ENCODE data around the gene GTF2H3.

Gene GTF2H3

DNA sequence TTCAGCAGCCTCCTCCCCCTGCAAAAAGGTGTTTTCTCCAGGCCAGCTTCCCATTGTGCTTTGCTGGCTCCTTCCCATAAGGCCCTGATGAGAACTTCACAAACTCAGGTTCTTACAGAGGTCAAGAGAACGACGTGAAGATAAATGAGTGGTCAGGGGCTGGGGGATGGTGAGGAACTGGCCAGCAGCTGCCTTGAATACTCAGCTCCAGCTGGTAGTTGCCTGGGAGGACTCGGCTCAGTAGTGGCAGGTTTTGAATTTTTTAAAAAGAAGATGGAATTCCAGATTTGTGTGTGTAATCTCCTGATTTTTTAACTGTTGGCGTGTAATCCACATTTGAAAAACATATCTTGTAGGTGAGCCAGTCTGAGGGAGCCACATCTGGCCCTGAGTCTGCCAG, 25.9 kb upstream of the GTF2H3 start:
- Histone ChIP-seq H3K4me3 (ENCODE audit: low read depth in 1 of 2, low read length in 2 of 2) (no peak overlapping the region), H3K36me3 (ENCODE audit: control insufficient read depth in 1 of 2, insufficient read depth in 2 of 2, low read length in 2 of 2) (peaks cover 52 to 67% of the 10 kb centered on the region in 2 donors), H3K27me3 (ENCODE audit: low read depth, low read length) (no peaks in the 10 kb centered on the region), H3K27ac (ENCODE audit: low read length) (no peak overlapping the region), H3K4me1 (ENCODE audit: control insufficient read depth in 1 of 2, insufficient read depth in 2 of 2, low read length in 2 of 2) (peaks cover 4 to 8% of the 10 kb centered on the region in 2 donors), H3K9me3 (ENCODE audit: control insufficient read depth in 1 of 2, low read length in 2 of 2) (no peaks in the 10 kb centered on the region)

DNA sequence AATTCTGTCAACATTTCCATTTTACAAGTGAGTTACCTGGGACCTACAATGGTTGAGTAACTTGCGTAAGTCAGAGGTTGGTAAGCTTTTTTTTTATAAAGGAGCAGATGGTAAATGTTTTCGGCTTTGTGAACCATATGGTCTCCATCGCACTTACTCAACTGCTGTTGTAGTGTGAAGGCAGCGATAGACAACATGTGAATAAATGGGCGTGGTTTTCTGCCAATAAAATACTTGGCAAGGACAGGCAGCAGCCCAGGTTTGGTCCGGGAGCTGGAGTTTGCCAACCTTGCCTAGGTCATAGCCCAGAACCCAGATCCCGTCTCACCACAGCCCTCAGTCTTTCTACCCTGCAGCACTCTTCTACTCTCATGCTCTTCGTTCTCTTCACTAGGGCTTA, 25.4 kb upstream of the GTF2H3 start:
- Histone ChIP-seq H3K36me3 (ENCODE audit: control insufficient read depth in 1 of 2, insufficient read depth in 2 of 2, low read length in 2 of 2) (peaks cover 56 to 71% of the 10 kb centered on the region in 2 donors), H3K27me3 (ENCODE audit: low read depth, low read length) (no peaks in the 10 kb centered on the region), H3K4me3 (ENCODE audit: low read depth in 1 of 2, low read length in 2 of 2) (no peak overlapping the region), H3K9me3 (ENCODE audit: control insufficient read depth in 1 of 2, low read length in 2 of 2) (no peaks in the 10 kb centered on the region), H3K27ac (ENCODE audit: low read length) (no peak overlapping the region), H3K4me1 (ENCODE audit: control insufficient read depth in 1 of 2, insufficient read depth in 2 of 2, low read length in 2 of 2) (peaks cover 0 to 4% of the 10 kb centered on the region in 2 donors)

DNA sequence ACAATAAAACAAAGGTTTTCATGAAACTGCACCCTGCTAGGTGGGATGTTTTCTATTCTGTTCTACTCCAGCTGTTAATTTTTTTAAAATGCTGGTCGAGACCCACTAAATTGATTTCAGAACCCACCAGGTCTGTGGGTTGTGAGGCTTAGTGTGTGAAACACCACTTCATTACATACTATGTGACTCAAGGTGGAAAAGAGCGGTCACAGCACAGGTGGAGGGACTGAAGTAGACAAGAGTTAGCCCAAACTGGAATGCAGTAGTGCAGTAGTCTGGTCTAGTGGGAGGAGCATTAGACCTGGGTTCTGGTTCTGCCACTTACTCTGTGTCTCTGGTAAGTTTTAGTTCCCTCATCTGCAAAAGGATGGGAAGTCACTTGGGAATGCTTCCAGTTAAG, 19.5 kb upstream of the GTF2H3 start:
- Histone ChIP-seq H3K27ac (ENCODE audit: low read length) (no peak overlapping the region), H3K27me3 (ENCODE audit: low read depth, low read length) (no peaks in the 10 kb centered on the region), H3K36me3 (ENCODE audit: control insufficient read depth in 1 of 2, insufficient read depth in 2 of 2, low read length in 2 of 2) (peaks cover 64 to 80% of the 10 kb centered on the region in 2 donors), H3K9me3 (ENCODE audit: control insufficient read depth in 1 of 2, low read length in 2 of 2) (no peaks in the 10 kb centered on the region), H3K4me3 (ENCODE audit: low read depth in 1 of 2, low read length in 2 of 2) (no peak overlapping the region), H3K4me1 (ENCODE audit: control insufficient read depth in 1 of 2, insufficient read depth in 2 of 2, low read length in 2 of 2) (no peaks in the 10 kb centered on the region)

DNA sequence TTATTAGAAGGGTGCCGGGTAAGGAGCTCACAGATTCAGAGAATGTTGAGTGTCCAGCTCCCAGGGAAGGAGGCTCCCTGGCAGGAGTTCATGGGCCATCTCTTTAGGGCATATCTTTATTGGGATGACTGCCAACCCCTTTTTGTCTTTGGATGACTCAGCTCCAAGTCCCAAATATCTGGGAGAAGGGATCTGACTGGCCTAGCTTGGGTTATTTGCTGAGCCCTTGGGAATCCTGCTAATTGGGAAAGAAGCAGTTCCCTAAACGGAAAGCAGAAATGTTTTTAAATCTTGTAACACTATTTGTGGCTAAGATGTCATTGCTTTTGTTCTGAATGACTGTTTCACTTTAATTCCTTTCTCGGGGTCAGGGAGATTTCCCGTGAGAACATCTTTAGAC, 19.1 kb upstream of the GTF2H3 start:
- Histone ChIP-seq H3K9me3 (ENCODE audit: control insufficient read depth in 1 of 2, low read length in 2 of 2) (no peaks in the 10 kb centered on the region), H3K4me1 (ENCODE audit: control insufficient read depth in 1 of 2, insufficient read depth in 2 of 2, low read length in 2 of 2) (no peaks in the 10 kb centered on the region), H3K4me3 (ENCODE audit: low read depth in 1 of 2, low read length in 2 of 2) (no peak overlapping the region), H3K27me3 (ENCODE audit: low read depth, low read length) (no peaks in the 10 kb centered on the region), H3K36me3 (ENCODE audit: control insufficient read depth in 1 of 2, insufficient read depth in 2 of 2, low read length in 2 of 2) (peaks cover 67 to 80% of the 10 kb centered on the region in 2 donors), H3K27ac (ENCODE audit: low read length) (no peak overlapping the region)

DNA sequence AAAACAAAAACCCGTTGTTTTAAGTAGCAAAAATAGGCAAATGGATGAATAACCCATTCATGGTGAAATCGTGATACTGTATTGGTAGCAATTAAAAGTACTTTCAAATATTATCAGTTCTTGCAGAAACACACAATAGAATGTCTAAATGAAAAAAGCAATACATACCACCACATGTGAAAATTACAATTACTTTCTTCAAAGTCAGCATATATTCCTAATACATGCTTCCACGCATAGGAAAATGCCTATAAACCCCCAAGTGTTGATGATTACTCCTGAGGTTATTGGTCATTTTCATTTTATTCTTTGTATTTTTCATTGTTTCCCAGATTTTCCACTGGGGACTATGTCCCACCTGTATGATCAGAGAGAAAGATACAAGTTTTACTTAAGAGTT, 16.5 kb upstream of the GTF2H3 start:
- peaks cover 68 to 82% of the 10 kb centered on the region in 2 donors for H3K36me3 ChIP-seq (ENCODE audit: control insufficient read depth in 1 of 2, insufficient read depth in 2 of 2, low read length in 2 of 2)
- no peak overlapping the region for H3K4me3 ChIP-seq (ENCODE audit: low read depth in 1 of 2, low read length in 2 of 2)
- no peak overlapping the region for H3K27ac ChIP-seq (ENCODE audit: low read length)
- no peaks in the 10 kb centered on the region for H3K4me1 ChIP-seq (ENCODE audit: control insufficient read depth in 1 of 2, insufficient read depth in 2 of 2, low read length in 2 of 2)
- no peaks in the 10 kb centered on the region for H3K9me3 ChIP-seq (ENCODE audit: control insufficient read depth in 1 of 2, low read length in 2 of 2)
- no peaks in the 10 kb centered on the region for H3K27me3 ChIP-seq (ENCODE audit: low read depth, low read length)

DNA sequence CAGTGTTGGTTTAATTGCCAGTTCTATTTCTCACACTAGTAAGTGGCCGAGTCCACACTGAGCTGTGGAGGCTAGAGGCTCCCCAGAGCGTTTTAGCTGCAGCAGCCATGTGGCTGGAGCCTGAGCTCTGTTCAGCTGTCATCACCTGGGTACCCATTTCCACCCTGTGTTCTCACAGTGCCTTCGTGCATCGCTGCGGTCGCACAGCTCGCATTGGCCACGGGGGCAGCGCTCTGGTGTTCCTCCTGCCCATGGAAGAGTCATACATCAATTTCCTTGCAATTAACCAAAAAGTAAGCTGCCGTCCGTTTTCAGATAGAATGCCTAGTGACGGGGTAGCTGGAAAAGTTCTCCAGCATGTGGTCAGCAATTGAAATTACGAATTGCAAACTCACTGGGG, 16.0 kb upstream of the GTF2H3 start:
- no peak overlapping the region for H3K27ac ChIP-seq (ENCODE audit: low read length)
- H3K4me1 ChIP-seq (ENCODE audit: control insufficient read depth in 1 of 2, insufficient read depth in 2 of 2, low read length in 2 of 2): no peaks in the 10 kb centered on the region
- H3K27me3 ChIP-seq (ENCODE audit: low read depth, low read length): no peaks in the 10 kb centered on the region
- H3K9me3 ChIP-seq (ENCODE audit: control insufficient read depth in 1 of 2, low read length in 2 of 2): no peaks in the 10 kb centered on the region
- H3K4me3 ChIP-seq (ENCODE audit: low read depth in 1 of 2, low read length in 2 of 2): no peak overlapping the region
- H3K36me3 ChIP-seq (ENCODE audit: control insufficient read depth in 1 of 2, insufficient read depth in 2 of 2, low read length in 2 of 2): peaks cover 68 to 84% of the 10 kb centered on the region in 2 donors

DNA sequence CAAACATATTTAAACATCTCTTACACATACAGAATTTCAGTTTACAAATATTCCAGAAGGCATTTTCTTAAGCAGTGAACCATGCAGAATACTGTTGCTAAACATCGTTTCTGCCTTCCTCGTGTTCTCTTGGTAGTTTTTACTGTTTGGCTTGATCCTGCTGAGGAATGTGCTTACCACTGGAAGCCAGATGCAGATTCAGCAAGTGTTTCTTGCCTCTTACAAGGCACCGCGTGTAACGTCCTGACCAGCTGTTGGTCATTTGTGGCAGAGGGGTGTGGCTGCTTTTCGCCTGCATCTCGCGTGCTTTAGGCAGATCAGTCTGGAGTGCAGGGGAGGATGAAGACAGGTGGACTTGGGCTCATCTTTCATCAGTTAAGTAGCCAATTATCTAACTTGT, 12.5 kb upstream of the GTF2H3 start:
- Histone ChIP-seq H3K27ac (ENCODE audit: low read length) (no peak overlapping the region), H3K4me1 (ENCODE audit: control insufficient read depth in 1 of 2, insufficient read depth in 2 of 2, low read length in 2 of 2) (no peaks in the 10 kb centered on the region), H3K36me3 (ENCODE audit: control insufficient read depth in 1 of 2, insufficient read depth in 2 of 2, low read length in 2 of 2) (peaks cover 50 to 78% of the 10 kb centered on the region in 2 donors), H3K4me3 (ENCODE audit: low read depth in 1 of 2, low read length in 2 of 2) (no peak overlapping the region), H3K27me3 (ENCODE audit: low read depth, low read length) (no peaks in the 10 kb centered on the region), H3K9me3 (ENCODE audit: control insufficient read depth in 1 of 2, low read length in 2 of 2) (no peaks in the 10 kb centered on the region)

DNA sequence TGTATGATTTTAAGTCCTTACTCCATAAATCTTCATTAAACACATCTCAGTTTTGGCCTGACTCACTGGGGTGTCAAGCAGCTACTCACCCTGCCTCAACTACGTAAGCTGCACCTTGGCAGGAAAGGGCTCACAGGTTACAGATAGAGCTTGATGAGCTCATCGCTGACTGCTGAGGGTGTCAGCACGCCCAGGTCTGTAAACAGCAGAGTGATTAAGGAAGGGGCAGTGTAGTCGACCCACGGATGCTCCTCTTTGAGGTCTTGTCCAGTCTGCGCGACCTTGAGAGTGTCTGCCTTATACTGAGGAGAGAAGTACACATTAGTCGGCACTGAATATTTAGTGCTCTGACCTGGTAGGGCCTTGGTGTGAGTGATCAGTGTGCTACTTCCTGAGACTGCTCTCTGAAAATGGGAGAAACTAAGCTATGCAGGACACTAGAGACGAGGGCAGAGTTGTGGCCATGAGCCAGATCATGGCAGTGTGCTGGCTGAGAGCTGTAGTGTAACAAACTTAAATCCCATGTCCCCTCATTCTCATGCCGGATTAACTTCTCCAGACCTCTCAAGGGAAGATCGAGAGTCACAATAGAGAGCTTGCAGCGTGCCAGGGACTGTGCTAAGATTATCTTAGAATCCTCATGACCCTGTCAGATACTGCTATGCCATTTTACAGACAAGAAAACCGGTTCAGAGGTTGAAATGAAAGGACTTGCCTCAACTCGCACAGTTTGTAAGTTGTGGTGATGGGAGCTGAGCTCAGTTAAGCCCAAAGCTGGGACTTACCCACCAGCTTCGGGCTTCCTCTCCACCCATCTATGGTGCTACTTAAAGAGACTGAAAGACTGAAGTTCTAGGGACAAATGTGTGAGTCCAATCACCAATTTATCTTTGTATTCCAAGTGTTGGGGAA, 11.8 kb upstream of the GTF2H3 start:
- no peak overlapping the region for H3K4me3 ChIP-seq (ENCODE audit: low read depth in 1 of 2, low read length in 2 of 2)
- no peak overlapping the region for H3K27ac ChIP-seq (ENCODE audit: low read length)
- no peaks in the 10 kb centered on the region for H3K9me3 ChIP-seq (ENCODE audit: control insufficient read depth in 1 of 2, low read length in 2 of 2)
- H3K27me3 ChIP-seq (ENCODE audit: low read depth, low read length): no peaks in the 10 kb centered on the region
- no peaks in the 10 kb centered on the region for H3K4me1 ChIP-seq (ENCODE audit: control insufficient read depth in 1 of 2, insufficient read depth in 2 of 2, low read length in 2 of 2)
- H3K36me3 ChIP-seq (ENCODE audit: control insufficient read depth in 1 of 2, insufficient read depth in 2 of 2, low read length in 2 of 2): peaks cover 52 to 78% of the 10 kb centered on the region in 2 donors

DNA sequence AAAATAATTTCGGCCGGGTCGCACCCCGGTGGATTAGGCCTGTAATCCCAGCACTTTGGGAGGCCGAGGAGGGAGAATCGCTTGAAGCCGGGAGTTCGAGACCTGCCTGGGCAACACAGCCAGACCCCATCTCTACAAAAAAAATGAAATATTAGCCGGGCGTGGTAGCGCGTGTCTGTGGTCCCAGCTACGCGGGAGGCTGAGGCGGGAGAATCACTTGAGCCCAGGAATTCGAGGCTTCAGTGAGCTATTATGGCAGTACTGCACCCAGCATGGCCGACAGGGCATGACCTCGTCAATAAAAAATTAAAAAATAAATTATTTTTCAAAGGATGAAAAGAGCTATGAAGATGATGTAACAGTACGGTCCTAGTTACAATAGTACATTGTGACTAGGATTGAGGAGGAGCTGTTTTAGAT, 523 bp downstream of the GTF2H3 start:
- H3K36me3 ChIP-seq (ENCODE audit: control insufficient read depth in 1 of 2, insufficient read depth in 2 of 2, low read length in 2 of 2): peaks cover 15 to 20% of the 10 kb centered on the region in 2 donors
- peak overlapping the region; percentile 96 for H3K27ac ChIP-seq (ENCODE audit: low read length)
- no peaks in the 10 kb centered on the region for H3K27me3 ChIP-seq (ENCODE audit: low read depth, low read length)
- no peaks in the 10 kb centered on the region for H3K9me3 ChIP-seq (ENCODE audit: control insufficient read depth in 1 of 2, low read length in 2 of 2)
- H3K4me3 ChIP-seq (ENCODE audit: low read depth in 1 of 2, low read length in 2 of 2): peak overlapping the region; percentile 98 to 99
- H3K4me1 ChIP-seq (ENCODE audit: control insufficient read depth in 1 of 2, insufficient read depth in 2 of 2, low read length in 2 of 2): peaks cover 0 to 22% of the 10 kb centered on the region in 2 donors

DNA sequence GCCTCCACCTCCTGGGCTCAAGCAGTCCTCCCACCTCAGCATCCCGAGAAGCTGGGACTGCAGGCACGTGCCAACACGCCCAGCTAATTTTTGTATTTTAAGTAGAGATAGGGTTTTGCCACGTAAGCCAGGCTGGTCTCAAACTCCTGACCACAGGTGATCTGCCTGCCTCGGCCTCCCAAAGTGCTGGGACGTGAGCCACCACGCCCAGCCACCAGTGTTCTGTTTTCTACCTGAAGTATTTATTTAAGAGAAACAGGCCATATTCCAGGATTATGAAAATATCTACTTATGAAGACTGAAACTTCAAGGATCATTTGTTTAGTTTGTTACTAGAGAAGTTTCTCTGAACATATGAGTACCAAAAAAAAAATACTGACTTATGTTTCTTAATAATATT, 10.3 kb downstream of the GTF2H3 start:
- peaks cover 26 to 42% of the 10 kb centered on the region in 2 donors for H3K36me3 ChIP-seq (ENCODE audit: control insufficient read depth in 1 of 2, insufficient read depth in 2 of 2, low read length in 2 of 2)
- no peak overlapping the region for H3K4me3 ChIP-seq (ENCODE audit: low read depth in 1 of 2, low read length in 2 of 2)
- H3K27me3 ChIP-seq (ENCODE audit: low read depth, low read length): no peaks in the 10 kb centered on the region
- H3K27ac ChIP-seq (ENCODE audit: low read length): no peak overlapping the region
- H3K9me3 ChIP-seq (ENCODE audit: control insufficient read depth in 1 of 2, low read length in 2 of 2): no peaks in the 10 kb centered on the region
- H3K4me1 ChIP-seq (ENCODE audit: control insufficient read depth in 1 of 2, insufficient read depth in 2 of 2, low read length in 2 of 2): no peaks in the 10 kb centered on the region

DNA sequence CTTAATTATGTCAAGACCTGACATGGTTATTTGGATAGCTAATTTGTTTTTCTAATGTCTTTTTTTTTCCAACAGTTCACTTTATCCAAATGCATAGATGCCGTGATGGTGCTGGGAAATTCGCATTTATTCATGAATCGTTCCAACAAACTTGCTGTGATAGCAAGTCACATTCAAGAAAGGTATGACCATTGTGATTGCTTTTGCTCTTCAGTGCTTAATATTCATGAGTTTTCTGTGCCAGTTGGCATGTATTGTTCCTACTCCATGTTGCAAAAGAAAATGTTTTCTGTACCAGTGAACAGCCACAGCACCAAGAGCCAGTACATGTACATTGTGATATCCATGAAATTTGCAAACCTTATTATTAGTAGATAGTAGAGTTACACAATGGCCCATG, 11.8 kb downstream of the GTF2H3 start:
- no peak overlapping the region for H3K4me3 ChIP-seq (ENCODE audit: low read depth in 1 of 2, low read length in 2 of 2)
- H3K36me3 ChIP-seq (ENCODE audit: control insufficient read depth in 1 of 2, insufficient read depth in 2 of 2, low read length in 2 of 2): peaks cover 30 to 56% of the 10 kb centered on the region in 2 donors

DNA sequence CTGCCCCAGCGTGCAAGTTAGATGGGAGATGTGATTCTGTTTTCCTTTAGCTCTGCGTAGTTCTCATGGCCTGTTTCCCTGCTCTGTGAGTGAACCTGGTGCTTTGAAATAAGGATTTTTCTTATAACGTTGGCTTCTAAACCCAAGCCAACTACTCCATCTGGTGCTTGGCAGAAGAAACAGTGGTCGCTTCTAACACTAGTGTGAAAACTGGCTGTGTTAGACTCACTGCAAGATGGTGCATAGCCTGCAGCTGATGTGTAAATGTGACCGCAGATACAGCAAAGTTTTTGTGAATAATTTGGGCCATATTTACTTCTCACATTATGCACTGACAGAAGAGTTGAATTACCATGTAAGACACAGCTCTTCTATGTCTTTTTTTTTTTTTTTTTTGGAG, 12.2 kb downstream of the GTF2H3 start:
- peaks cover 30 to 60% of the 10 kb centered on the region in 2 donors for H3K36me3 ChIP-seq (ENCODE audit: control insufficient read depth in 1 of 2, insufficient read depth in 2 of 2, low read length in 2 of 2)
- no peaks in the 10 kb centered on the region for H3K27me3 ChIP-seq (ENCODE audit: low read depth, low read length)
- H3K27ac ChIP-seq (ENCODE audit: low read length): no peak overlapping the region
- no peak overlapping the region for H3K4me3 ChIP-seq (ENCODE audit: low read depth in 1 of 2, low read length in 2 of 2)
- no peaks in the 10 kb centered on the region for H3K4me1 ChIP-seq (ENCODE audit: control insufficient read depth in 1 of 2, insufficient read depth in 2 of 2, low read length in 2 of 2)
- no peaks in the 10 kb centered on the region for H3K9me3 ChIP-seq (ENCODE audit: control insufficient read depth in 1 of 2, low read length in 2 of 2)

More for the DNA sequence above, 11.8 kb downstream of the GTF2H3 start:
- Histone ChIP-seq H3K27ac (ENCODE audit: low read length) (no peak overlapping the region), H3K27me3 (ENCODE audit: low read depth, low read length) (no peaks in the 10 kb centered on the region), H3K9me3 (ENCODE audit: control insufficient read depth in 1 of 2, low read length in 2 of 2) (no peaks in the 10 kb centered on the region), H3K4me1 (ENCODE audit: control insufficient read depth in 1 of 2, insufficient read depth in 2 of 2, low read length in 2 of 2) (no peaks in the 10 kb centered on the region)

All from muscle layer of duodenum (tissue), 2 donors.